CD4-positive, alpha-beta T cell treated with Interleukin-4 for 4 hours (primary cell): Measurements from ENCODE around the gene ATXN7L3B.

Experiments
- DNase-seq: peaks from one replicate; pipeline ENCODE4 v3.0.0-alpha.2; 2020

The ATXN7L3B gene

GRCh38 chr12:74552201-74552600 is 14.6 kb downstream of the ATXN7L3B start:
- DNase-seq, result no peak

GRCh38 chr12:74559728-74560127 is 22.1 kb downstream of the ATXN7L3B start:
- DNase-seq, result no peak

DNA sequence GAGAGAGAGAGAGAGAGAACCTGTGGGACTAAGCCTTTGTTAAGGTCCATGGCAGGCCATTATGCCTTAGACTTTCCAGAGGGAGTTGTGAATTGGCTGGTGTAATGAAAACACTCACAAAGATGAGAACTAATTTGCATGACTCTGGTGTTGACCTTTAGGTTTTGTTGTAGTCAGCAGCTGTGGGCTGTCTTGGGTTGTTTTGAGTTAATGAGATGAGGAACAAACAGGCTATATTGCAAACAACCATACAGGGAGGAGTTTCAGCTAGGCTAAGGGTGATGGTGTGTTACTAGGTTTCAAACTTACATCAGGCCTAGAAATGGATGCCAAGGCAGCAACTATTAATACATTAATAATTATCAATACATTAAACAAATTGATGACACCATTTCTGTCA is 26.3 kb downstream of the ATXN7L3B start:
- DNase-seq, result no peak

DNA sequence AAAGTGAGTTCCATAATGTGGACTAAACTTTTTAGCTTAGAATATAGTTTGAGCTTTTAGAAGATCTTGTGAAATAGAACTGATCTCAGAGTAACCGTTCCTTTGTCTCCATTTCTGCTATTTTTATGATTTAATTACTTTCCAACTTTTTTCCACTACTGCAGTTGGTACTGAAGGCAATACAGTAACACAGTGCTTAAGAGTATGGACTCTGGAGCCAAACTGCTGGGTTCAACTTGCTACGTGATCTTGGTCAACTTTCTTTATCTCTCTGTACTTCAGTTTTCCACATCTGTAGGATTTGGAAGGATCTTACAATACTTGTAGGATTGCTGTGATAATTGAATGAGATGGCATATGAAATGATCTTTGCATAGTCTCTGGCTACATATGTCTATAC is 40.9 kb downstream of the ATXN7L3B start:
- DNase-seq, result no peak

GRCh38 chr12:74579446-74579845 is 41.8 kb downstream of the ATXN7L3B start:
- no peak for DNase-seq

GRCh38 chr12:74579981-74580380 is 42.3 kb downstream of the ATXN7L3B start:
- DNase-seq, result no peak

DNA sequence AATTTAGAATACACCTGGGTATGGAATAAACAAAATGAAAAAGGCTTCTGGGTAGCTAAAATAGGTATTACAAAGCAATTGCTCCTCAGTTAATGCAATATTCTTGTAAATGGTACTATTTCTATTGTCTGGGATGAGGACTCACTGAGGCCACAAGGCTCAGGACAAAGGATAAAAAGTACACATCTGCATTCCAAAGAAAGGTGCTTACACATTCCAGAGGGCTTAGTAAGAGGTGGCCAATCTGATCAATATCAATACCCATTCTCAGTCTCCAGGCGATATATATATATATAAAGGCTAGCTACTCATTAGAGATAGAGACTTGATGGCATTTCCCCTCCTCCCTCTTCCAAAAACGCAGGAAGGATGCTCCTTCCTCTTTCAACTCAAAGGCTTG is 43.8 kb downstream of the ATXN7L3B start:
- DNase-seq, result no peak

- DNase-seq, result no peak
Observed at GRCh38 chr12:74584483-74585062, 46.9 kb downstream of the ATXN7L3B start.

DNA sequence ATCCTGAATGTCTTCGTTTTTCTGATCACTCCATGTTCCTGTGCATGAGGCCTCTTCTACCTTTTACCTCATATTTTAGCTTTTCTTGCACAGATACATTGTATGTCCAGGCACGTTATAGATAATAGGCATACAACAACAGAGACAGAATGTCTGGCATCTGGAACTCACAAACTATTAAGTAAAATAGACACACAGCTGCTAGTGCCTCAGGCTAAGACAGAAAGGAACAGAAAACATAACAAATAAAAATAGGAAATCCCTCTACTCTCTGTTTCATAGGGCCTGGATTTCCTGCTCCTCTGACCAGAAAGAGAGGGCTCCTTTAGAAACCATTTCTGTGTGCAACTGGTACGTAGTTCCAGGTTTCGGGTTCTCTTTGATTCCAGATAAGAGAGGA is 48.6 kb downstream of the ATXN7L3B start:
- no peak for DNase-seq
